AG04449 (cell line): ENCODE measurements around the gene PPM1H.

Experiments
- CTCF ChIA-PET: fragments of 350-600 bp; formaldehyde crosslinking; extraction: SDS; loops from one replicate; lab custom pipeline; 2021; ENCODE audit warnings: antibody characterized with exemption; lab: Yijun Ruan, JAX
- POLR2A ChIA-PET: fragments of 400-600, 350-600 bp; formaldehyde crosslinking; extraction: SDS; loops from one replicate; lab custom pipeline; 2020; ENCODE audit warnings: antibody characterized with exemption, inconsistent platforms; lab: Yijun Ruan, JAX
- DNase-seq: peaks from one replicate; pipeline ENCODE4 v3.0.0-alpha.2; 2010; ENCODE audit warnings: low read depth, low spot score
- H3K4me3 ChIP-seq: 2 replicates; pipeline ENCODE4 v1.5.1; 2011; ENCODE audit warnings: low read depth, mild to moderate bottlenecking, control low read depth, low read length
- TF ChIP-seq, protein P1 (sequence below): IDR thresholded peaks from one replicate; pipeline ENCODE4 v1.5.1; 2011; ENCODE audit warnings: mild to moderate bottlenecking, moderate library complexity, low read length, control low read depth, inconsistent platforms; ENCODE audit not compliant: insufficient read depth; ENCODE audit errors: missing control alignments

Gene PPM1H

DNA sequence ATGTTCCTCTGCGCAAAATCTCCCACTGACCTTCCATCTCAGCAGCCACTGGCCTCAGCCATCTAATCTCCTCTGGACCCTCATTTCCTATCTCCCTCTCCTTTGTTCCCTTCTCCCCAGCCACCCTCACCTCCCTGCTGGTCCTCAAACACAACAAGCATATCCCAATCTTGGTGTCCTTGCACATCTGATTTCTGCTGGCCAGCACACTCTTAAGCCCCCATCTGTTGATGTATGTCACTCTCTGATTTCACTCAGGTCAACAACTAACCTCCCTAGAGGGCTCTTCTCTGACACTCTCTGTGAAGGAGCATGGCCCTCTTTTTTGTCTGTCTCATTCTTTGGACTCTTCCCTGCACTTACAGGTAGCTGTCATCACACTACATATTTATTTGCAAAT is 25.6 kb downstream of the PPM1H start:
- H3K4me3 ChIP-seq, result no peak overlapping the region
- DNase-seq, result no peak
- CTCF ChIA-PET, result no interaction called here
- POLR2A ChIA-PET, result no interaction called here
- TF ChIP-seq, protein P1, sequence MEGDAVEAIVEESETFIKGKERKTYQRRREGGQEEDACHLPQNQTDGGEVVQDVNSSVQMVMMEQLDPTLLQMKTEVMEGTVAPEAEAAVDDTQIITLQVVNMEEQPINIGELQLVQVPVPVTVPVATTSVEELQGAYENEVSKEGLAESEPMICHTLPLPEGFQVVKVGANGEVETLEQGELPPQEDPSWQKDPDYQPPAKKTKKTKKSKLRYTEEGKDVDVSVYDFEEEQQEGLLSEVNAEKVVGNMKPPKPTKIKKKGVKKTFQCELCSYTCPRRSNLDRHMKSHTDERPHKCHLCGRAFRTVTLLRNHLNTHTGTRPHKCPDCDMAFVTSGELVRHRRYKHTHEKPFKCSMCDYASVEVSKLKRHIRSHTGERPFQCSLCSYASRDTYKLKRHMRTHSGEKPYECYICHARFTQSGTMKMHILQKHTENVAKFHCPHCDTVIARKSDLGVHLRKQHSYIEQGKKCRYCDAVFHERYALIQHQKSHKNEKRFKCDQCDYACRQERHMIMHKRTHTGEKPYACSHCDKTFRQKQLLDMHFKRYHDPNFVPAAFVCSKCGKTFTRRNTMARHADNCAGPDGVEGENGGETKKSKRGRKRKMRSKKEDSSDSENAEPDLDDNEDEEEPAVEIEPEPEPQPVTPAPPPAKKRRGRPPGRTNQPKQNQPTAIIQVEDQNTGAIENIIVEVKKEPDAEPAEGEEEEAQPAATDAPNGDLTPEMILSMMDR, result no peak

DNA sequence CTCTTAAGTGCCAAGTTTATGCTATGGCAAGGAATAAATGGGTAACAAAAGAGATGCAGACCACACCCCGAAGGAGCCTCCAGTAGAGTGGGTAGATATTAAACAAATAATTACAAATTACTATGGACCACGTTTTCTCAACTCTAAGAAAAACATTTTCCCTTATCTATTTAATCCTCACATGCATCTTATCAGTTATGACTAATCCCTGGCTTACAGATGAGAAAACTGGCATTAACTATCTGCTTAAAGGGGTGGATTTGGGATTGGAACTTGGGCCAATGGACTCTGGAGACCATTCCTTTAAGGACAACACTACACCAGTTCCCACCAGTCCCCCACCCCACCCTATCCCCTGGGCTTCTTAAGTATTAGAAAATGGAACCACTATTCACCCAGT is 26.3 kb downstream of the PPM1H start:
- DNase-seq, result no peak
- H3K4me3 ChIP-seq, result no peak overlapping the region
- POLR2A ChIA-PET, result no interaction called here
- TF ChIP-seq, protein P1, result no peak
- CTCF ChIA-PET, result no interaction called here

DNA sequence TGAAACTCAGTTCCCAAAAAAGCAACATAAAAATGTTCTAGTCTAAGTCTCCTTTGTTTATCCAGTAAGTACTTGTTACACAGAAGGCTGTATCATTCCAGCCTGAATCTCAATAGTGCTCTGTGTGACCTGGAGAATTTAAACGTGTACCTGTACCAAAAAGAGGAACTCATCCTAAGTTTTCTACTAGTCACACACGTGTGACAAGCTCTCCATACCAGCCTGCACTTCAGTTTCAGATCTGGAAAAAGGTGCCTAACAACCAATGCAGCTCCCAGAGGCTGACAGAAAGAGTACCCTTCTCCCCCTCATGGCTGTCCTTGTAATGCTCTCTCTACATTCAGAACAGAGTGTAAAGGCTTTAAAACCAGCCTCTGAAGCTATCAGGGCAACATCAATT is 27.4 kb downstream of the PPM1H start:
- H3K4me3 ChIP-seq, result no peak overlapping the region
- POLR2A ChIA-PET, result no interaction called here
- CTCF ChIA-PET, result interaction anchor here (1.4 kb wide), 1 partner anchor 27 kb away, joined by 3 read pairs; the partner anchor contains the start of gene PPM1H
- DNase-seq, result no peak
- TF ChIP-seq, protein P1, result no peak

DNA sequence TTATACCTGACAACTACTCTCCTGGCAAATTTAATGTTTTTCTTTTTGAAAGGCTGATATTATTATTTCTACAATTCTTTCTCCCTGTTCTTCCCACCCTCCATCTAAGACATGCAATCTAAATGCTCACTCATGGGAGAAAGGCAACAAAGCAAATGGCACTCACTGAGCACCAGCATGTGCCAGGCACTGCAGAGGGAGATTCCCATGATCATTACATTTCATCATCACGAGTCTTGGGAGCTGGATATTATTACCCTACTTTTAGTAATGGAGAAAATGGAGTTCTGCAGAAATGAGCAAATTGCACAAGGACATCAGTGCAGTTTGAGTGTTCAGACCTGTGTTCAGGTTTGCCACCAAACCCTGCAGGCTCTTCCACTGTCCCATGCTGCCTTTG is 27.9 kb downstream of the PPM1H start:
- ChIA-PET POLR2A (no interaction called here), CTCF (interaction anchor here (1.4 kb wide), 1 partner anchor 28 kb away, joined by 3 read pairs; the partner anchor contains the start of gene PPM1H)
- DNase-seq, result no peak
- TF ChIP-seq, protein P1, result no peak
- H3K4me3 ChIP-seq, result no peak overlapping the region

DNA sequence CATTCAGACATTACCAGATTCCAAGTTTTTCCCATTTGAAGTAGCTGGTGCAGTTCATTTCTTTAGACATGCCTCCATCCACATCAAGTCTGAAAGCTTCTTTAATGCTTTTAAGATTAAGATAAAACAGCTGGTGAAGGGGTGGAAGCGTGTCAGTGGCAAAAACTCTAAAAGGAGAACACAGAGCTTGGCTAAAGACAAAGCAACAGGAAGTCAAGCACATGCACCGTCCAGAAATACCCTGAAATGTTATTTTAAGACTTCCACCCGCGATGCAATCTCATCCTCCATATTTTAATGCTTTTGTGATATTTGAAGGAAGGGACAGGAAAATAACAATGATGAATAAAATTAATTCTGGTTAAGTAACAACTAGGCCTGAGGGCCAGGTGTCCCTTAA is 31.8 kb downstream of the PPM1H start:
- ChIA-PET POLR2A (no interaction called here), CTCF (no interaction called here)
- DNase-seq, result no peak
- H3K4me3 ChIP-seq, result no peak overlapping the region
- TF ChIP-seq, protein P1, result no peak

DNA sequence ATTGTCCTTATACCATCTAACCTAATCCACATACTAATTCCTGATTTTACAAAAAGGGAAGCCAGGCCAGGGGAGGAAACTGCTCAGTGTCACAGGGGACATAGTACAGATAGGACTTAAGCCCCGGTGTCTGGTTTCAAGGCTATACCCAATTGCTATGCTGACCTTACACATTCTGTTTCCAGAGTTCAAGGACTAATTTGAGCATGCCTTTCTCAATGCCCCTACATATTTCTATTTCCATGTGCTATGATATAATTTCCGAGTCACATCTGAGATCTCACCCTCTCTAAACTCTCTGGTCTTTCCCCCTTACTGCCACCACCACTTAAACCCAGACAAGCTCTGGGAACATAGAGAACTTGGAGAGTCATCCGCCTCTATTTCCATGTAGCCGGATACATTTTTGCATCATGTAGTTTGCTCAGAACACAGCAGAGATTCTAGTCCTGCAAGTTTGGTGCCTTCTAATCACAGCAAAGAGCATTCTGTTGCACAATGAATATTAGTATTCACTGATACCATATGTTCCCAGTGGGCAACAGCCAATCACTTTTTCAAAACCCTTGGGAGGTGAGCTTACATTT is 34.2 kb downstream of the PPM1H start:
- TF ChIP-seq, protein P1, result no peak
- no peak for DNase-seq

More for the DNA sequence above, 34.2 kb downstream of the PPM1H start:
- H3K4me3 ChIP-seq, result no peak overlapping the region
- ChIA-PET POLR2A (no interaction called here), CTCF (interaction anchor here (1.3 to 1.4 kb wide), 2 partner anchors 34 to 169 kb away, joined by 4 read pairs; partner anchors contain the start of gene PPM1H)
